Right hindlimb (tissue), 1 donor: ENCODE data around the gene ODF2.
A peak's percentile ranks its signal among the peaks of the same experiment; 100 is the strongest.
"Not testable (repeated sequence)": the region's sequence is repeated elsewhere in the genome, so short reads cannot be mapped to it uniquely, and the experiment has no call there.

Experiments used
- DNase-seq: peaks from one replicate; pipeline ENCODE4 v3.0.0-alpha.2; 2018

ODF2 gene

GRCh38 chr9:128455849-128456612 lies at the start of gene ODF2:
ODF2 (plus strand) TSS chr9:128456006; CDS start chr9:128456092, 86 bp downstream.
- peak; percentile 99 for DNase-seq

DNA sequence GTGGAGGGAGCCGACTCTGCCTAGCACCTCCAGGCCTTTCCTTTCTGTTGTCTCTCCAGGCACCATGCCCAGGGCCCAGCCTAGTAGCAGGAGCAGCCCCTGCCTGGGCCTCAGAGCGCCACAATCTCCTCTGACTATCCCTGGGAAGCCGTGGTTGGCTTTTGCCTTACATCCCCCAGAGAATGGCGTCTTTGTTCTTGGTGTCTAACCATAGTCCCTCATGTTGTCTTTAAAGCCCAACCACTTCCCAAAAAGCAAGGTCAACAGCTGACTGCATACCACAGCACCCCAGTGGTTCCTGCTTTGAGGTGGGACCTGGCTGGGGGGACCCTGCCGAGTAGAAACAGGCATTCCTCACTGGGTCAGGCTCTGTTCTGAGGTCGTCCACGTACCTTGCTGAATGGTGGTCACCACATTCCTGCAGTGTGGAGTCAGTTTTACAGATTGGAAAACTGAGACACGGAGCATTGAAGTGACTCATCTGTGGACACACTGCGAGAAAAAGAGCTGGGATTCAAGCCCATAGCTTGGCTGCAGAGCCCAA lies 48.9 kb upstream of the ODF2 start:
- no peak for DNase-seq

- DNase-seq, result no peak
Observed at GRCh38 chr9:128408963-128409431, 46.8 kb upstream of the ODF2 start.

DNA sequence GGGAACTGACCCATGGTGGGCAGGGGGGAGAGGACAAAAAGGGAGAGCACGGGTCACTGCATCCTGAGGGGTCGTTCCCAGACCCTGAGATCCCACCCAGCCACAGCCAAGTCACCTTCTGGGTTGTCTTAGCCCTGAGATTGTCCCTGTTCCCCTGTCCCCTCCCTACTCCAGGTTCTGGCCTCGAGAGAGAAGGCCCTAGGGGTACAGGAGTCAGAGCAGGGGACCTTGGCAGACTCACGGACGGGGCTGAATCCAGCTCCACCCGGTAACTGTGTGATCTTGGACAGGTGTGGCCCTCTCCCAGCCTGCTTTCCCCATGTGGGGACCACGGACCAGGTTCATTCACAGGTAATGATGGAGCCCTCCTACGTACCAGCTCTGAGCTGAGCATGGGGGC lies 46.4 kb upstream of the ODF2 start:
- DNase-seq, result no peak

DNA sequence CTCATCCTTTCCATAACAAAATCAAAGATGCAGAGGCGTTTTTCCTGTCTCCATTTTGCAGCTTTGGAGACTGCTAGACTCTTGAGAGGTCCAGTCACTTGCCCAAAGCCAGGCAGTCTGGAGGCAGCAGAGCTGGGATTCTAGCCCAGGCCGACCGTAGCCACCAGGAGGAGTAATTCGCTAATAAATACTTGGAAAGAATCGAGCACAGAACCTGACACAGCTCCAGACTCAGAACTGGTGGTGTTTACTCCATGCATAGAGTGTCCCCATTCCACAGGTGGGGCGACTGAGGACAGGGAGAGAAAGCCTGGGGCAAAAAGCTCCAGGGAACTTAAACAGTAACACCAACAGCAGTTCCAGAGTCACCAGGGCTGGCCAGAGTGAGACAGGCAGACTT lies 45.8 kb upstream of the ODF2 start:
- peak; percentile 53 for DNase-seq

- DNase-seq, result peak; percentile 74
Observed at GRCh38 chr9:128411364-128412119, 44.3 kb upstream of the ODF2 start.

- DNase-seq, result peak; percentile 82
Observed at GRCh38 chr9:128412120-128412790, 43.6 kb upstream of the ODF2 start.

DNA sequence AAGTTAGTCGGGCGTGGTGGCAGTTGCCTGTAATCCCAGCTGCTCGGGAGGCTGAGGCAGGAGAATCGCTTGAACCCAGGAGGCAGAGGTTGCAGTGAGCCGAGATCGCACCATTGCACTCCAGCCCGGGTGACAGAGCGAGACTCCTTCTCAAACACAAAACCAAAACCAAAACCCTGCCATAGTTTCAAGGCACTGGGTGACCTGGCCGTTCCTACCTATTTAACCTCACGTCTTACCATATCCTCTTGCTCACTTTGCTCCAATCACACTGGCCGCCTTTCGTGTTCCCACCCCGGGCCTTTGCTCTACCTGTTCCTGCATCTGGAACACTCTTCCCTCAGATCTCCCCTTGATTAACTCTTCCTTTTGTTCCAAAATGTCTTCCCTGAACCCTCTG lies 42.1 kb upstream of the ODF2 start:
- not testable (repeated sequence) for DNase-seq

- no peak for DNase-seq
Observed at GRCh38 chr9:128414461-128414860, 41.3 kb upstream of the ODF2 start.

GRCh38 chr9:128415281-128415680 lies 40.5 kb upstream of the ODF2 start:
- DNase-seq, result no peak

DNA sequence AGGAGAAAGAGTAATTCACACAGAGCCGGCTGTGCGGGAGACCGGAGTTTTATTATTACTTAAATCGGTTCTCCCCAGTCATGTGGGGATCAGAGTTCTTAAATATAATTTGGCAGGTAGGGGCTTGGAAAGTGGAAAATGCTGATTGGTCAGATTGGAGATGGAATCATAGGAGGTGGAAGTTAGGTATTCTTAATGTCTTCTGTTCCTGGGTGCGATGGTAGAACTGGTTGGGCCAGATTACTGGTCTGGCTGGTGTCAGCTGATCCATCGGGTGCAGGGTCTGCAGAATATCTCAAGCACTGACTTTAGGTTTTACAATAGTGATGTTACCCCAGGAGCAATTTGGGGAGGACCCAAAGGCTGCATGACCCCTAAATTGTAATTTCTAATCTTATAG lies 39.8 kb upstream of the ODF2 start:
- no peak for DNase-seq

DNA sequence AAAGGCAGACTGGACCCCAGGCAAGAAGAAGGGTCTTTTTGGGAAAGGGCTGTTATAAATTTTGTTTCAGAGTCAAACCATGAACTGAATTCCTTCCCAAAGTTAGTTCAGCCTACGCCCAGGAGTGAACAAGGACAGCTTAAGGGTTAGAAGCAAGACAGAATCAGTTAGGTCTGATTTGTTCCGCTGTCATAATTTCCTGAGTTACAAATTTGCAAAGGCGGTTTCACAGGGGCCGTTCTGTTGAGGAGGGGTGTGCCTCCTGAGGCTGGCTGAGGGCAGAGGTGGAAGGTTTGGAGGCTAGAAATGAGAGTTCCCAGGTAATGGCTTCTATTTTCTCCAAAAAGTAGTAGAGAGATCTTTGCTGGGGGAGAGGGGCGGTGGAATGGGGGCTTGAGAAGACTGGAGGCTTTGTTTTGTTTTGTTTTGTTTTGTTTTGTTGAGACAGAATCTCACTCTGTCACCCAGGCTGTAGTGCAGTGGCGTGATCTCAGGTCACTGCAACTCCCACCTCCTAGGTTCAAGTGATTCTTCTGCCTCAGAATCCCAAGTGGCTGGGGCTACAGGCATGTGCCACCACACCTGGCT lies 39.3 kb upstream of the ODF2 start:
- no peak for DNase-seq

GRCh38 chr9:128419061-128419925 lies 36.5 kb upstream of the ODF2 start:
- no peak for DNase-seq

GRCh38 chr9:128420060-128420650 lies 35.7 kb upstream of the ODF2 start:
- peak; percentile 87 for DNase-seq

GRCh38 chr9:128420651-128421481 lies 34.9 kb upstream of the ODF2 start, which contains the start of gene CERCAM:
CERCAM (plus strand) TSS chr9:128420857; CDS start chr9:128420878, 21 bp downstream.
- peak; percentile 86 for DNase-seq

DNA sequence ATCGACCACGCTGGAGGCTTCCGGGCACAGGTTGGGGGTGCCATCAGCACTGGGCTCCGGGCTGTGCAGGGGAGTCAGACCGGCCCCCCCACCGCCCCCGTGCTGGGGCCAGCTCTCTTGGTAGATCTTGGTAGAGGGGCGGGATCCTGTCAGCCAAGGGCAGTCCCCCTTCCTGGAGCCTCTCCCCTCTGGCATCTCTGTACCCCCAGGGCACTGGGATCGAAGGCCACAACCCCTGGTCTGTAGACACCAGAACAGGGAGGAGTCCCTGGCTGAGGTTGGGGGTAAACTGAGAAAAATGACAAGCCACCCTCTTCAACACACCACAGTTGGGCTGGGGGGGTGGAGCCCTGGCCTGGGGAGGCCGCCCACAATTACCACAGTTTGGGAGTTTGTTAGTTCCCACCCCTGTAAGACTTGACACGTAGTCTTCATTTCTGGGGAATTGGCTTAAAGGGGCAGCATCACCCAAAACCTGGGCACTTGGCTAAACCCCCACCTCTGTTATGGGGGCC lies 34.3 kb upstream of the ODF2 start:
- peak; percentile 57 for DNase-seq

GRCh38 chr9:128422022-128422782 lies 33.6 kb upstream of the ODF2 start:
- not testable (repeated sequence) for DNase-seq

DNA sequence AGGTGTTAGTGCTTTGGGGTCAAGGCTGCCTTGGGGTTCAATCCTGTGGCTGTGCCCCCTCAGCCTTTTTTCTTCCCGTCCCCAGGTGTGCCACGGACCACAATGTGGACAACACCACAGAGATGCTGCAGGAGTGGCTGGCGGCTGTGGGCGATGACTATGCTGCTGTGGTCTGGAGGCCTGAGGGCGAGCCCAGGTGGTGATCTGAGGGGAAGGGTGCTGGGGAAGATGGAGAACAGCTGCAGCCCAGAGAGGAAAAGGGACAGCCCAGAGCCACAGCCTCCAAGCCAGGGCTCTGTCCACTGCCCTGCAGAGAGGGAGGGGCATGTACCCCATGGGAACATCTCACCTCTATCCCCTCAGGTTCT lies 33.0 kb upstream of the ODF2 start:
- DNase-seq, result no peak

- not testable (repeated sequence) for DNase-seq
Observed at GRCh38 chr9:128423356-128423755, 32.5 kb upstream of the ODF2 start.
